GM12801 (cell line): Measurements from ENCODE around the gene RNF141.

Experiments
- TF ChIP-seq, protein P1 (sequence below): IDR thresholded peaks from one replicate; pipeline ENCODE4 v1.5.1; 2011; ENCODE audit warnings: control low read depth; ENCODE audit not compliant: insufficient read length; ENCODE audit errors: extremely low read depth

RNF141 gene

GRCh38 chr11:10533323-10533722 is 7.7 kb downstream of the RNF141 start:
- TF ChIP-seq, protein P1, sequence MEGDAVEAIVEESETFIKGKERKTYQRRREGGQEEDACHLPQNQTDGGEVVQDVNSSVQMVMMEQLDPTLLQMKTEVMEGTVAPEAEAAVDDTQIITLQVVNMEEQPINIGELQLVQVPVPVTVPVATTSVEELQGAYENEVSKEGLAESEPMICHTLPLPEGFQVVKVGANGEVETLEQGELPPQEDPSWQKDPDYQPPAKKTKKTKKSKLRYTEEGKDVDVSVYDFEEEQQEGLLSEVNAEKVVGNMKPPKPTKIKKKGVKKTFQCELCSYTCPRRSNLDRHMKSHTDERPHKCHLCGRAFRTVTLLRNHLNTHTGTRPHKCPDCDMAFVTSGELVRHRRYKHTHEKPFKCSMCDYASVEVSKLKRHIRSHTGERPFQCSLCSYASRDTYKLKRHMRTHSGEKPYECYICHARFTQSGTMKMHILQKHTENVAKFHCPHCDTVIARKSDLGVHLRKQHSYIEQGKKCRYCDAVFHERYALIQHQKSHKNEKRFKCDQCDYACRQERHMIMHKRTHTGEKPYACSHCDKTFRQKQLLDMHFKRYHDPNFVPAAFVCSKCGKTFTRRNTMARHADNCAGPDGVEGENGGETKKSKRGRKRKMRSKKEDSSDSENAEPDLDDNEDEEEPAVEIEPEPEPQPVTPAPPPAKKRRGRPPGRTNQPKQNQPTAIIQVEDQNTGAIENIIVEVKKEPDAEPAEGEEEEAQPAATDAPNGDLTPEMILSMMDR, result no peak

DNA sequence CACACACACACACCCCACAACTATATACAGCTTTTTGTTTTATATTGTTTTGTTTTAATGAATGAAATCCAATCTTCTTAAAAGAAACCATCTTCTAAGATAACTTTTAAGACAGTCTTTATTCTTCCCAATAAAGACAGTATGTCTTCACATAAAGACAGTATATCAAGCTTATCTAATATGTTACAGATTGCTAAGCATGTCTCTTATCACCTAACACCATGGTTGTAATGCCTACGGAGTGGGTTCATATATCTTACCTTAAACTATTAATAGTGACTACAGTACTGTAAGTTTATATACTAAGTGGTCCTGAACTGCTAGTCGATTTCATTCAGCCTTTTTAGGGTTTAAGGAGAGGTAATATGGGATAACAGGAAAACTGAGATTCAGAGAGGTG is 8.5 kb downstream of the RNF141 start:
- TF ChIP-seq, protein P1, result no peak

DNA sequence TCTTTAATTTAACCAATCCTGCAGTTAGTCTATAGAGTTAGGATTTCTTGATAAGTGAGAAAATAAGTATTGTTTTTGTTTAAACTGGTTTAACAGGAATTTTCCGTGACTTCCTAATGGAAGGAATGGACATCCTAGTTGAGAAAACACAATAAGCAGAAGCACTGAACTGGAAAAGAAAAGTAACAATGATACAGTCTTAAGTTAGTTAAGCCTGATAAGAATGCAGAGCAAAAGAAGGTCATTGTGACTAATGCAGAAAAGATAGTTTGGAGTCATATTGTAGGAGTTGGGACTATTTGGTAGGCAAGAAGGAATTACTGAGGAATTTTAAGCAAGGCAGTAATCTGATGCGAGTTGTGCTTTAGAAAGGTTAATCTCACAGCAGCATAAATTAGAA is 11.7 kb downstream of the RNF141 start:
- TF ChIP-seq, protein P1, result no peak

- TF ChIP-seq, protein P1, result no peak
Measured at GRCh38 chr11:10528121-10528520, 12.9 kb downstream of the RNF141 start.

DNA sequence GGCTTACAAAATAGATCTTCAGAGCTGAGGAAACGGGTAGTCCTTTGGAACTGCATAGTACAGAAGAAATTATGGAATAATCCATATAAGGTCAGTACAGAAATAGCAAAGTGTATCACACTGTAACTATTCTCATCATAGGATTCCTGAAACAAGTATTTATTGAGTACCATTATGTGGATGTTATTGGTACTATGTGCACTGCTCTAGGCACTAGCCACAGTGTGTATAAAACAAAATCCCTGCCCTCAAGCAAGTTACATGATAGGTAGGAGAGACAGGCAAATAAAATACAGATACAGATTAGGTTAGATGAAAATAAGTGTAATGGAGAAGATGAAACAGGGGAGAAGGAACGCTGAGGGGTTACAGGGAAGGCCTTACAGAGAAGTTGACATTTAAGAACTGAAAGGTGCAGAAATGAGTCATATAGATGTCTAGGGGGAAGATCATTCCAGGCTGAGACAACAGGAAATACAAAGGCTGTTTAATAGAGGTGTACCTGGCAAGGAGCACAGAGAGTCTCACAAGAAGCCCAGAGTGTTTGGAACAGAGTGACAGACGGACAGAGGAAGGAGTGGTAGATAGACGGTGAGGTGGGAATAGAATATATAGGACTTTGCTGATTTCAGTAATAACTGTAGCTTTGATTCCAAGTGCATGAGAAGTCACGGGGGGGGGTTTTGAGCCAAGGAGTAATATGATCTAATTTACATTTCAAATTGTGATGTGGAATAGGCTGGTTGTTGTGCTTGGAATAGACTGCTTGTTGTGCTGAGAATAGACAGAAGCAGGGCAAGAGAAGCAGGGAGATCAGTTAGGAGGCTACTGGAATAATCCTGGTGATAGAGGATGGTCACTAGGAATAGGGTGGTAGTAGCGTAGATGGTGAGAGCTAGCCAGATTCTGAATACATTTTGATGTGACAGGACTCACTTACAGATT is 13.7 kb downstream of the RNF141 start:
- TF ChIP-seq, protein P1, result no peak

- TF ChIP-seq, protein P1, result no peak
Measured at GRCh38 chr11:10524471-10524870, 16.5 kb downstream of the RNF141 start.

DNA sequence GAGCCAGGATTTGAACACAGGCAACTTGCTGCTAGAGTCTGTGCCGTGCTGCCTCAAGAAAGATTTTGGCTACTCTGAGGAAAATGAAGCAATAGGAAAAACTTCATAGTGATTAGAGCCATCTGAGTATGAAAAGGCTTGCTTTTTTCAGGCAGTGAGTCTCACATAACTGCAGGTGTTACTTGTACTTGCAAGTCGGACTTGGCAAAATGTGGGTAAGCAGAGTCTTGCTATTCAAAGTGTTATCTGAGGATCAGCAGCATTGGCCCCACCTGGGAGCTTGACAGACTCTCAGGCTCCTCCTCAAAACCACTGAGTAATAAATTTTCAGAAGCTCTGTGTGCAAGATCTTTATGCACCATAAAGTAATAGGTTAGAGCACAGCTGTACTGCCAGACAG is 18.1 kb downstream of the RNF141 start:
- TF ChIP-seq, protein P1, result no peak
